Measurements from ENCODE around the gene ALDH18A1.
A peak's percentile ranks its signal among the peaks of the same experiment; 100 is the strongest.
"Not testable (repeated sequence)": the region's sequence is repeated elsewhere in the genome, so short reads cannot be mapped to it uniquely, and the experiment has no call there.

The ALDH18A1 gene

GRCh38 chr10:95648138-95648537, 8.4 kb downstream of the ALDH18A1 start:
- no peak for DNase-seq (ENCODE audit: low read depth)

GRCh38 chr10:95646160-95646559, 10.4 kb downstream of the ALDH18A1 start:
- DNase-seq (ENCODE audit: low read depth) = no peak

- DNase-seq (ENCODE audit: low read depth) = no peak
Observed at GRCh38 chr10:95644901-95645300, 11.6 kb downstream of the ALDH18A1 start.

GRCh38 chr10:95640891-95641315, 15.6 kb downstream of the ALDH18A1 start:
- DNase-seq (ENCODE audit: low read depth) = no peak

GRCh38 chr10:95637911-95638310, 18.6 kb downstream of the ALDH18A1 start:
- DNase-seq (ENCODE audit: low read depth) = no peak

- DNase-seq (ENCODE audit: low read depth) = no peak
Observed at GRCh38 chr10:95637140-95637539, 19.4 kb downstream of the ALDH18A1 start.

- DNase-seq (ENCODE audit: low read depth) = no peak
Observed at GRCh38 chr10:95635319-95635733, 21.2 kb downstream of the ALDH18A1 start.

GRCh38 chr10:95628786-95629185, 27.7 kb downstream of the ALDH18A1 start:
- DNase-seq (ENCODE audit: low read depth) = no peak

GRCh38 chr10:95626500-95626899, 30.0 kb downstream of the ALDH18A1 start:
- DNase-seq (ENCODE audit: low read depth) = no peak

- not testable (repeated sequence) for DNase-seq (ENCODE audit: low read depth)
Observed at GRCh38 chr10:95620415-95620814, 36.1 kb downstream of the ALDH18A1 start.

GRCh38 chr10:95618101-95618500, 38.4 kb downstream of the ALDH18A1 start:
- no peak for DNase-seq (ENCODE audit: low read depth)

GRCh38 chr10:95616446-95616845, 40.1 kb downstream of the ALDH18A1 start:
- no peak for DNase-seq (ENCODE audit: low read depth)

- no peak for DNase-seq (ENCODE audit: low read depth)
Observed at GRCh38 chr10:95613330-95613729, 43.2 kb downstream of the ALDH18A1 start.

- DNase-seq (ENCODE audit: low read depth) = no peak
Observed at GRCh38 chr10:95610727-95611126, 45.8 kb downstream of the ALDH18A1 start.

- DNase-seq (ENCODE audit: low read depth) = no peak
Observed at GRCh38 chr10:95606922-95607321, 49.6 kb downstream of the ALDH18A1 start.

GRCh38 chr10:95605163-95605562, 51.3 kb downstream of the ALDH18A1 start:
- no peak for DNase-seq (ENCODE audit: low read depth)

- DNase-seq (ENCODE audit: low read depth) = no peak
Observed at GRCh38 chr10:95604630-95605029, 51.9 kb downstream of the ALDH18A1 start.

- DNase-seq (ENCODE audit: low read depth) = no peak
Observed at GRCh38 chr10:95602382-95602781, 54.1 kb downstream of the ALDH18A1 start.

GRCh38 chr10:95601116-95601719, 55.3 kb downstream of the ALDH18A1 start:
- peak; percentile 8 for DNase-seq (ENCODE audit: low read depth)

GRCh38 chr10:95600158-95600557, 56.4 kb downstream of the ALDH18A1 start:
- no peak for DNase-seq (ENCODE audit: low read depth)

- no peak for DNase-seq (ENCODE audit: low read depth)
Observed at GRCh38 chr10:95597788-95598187, 58.7 kb downstream of the ALDH18A1 start.

GRCh38 chr10:95588025-95588424, 68.5 kb downstream of the ALDH18A1 start:
- DNase-seq (ENCODE audit: low read depth) = no peak

- no peak for DNase-seq (ENCODE audit: low read depth)
Observed at GRCh38 chr10:95579835-95580535, 76.5 kb downstream of the ALDH18A1 start.

- DNase-seq (ENCODE audit: low read depth) = no peak
Observed at GRCh38 chr10:95579292-95579691, 77.2 kb downstream of the ALDH18A1 start.
